ENCODE data around the gene SKOR1. TPM values are rescaled to one million over a fixed set of nuclear protein-coding genes. Genes with fewer than 3 reads are reported as not detected.

Gene SKOR1
- total RNA-seq, 1 experiment from 2014 or later, result 0.22 TPM

- TF ChIP-seq PREB (CRISPR knock-in tag; IDR thresholded peaks at IDR 0.05; ENCODE audit: borderline replicate concordance) (no peak), NFYB (CRISPR knock-in tag; conservative IDR thresholded peaks at IDR 0.05; ENCODE audit: low read depth) (no peak), ZNF423 (CRISPR knock-in tag; IDR thresholded peaks at IDR 0.05) (no peak)
- TF ChIP-seq, protein P1, sequence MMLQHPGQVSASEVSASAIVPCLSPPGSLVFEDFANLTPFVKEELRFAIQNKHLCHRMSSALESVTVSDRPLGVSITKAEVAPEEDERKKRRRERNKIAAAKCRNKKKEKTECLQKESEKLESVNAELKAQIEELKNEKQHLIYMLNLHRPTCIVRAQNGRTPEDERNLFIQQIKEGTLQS (CRISPR knock-in tag; conservative IDR thresholded peaks at IDR 0.05), result no peak
Observed at GRCh38 chr15:67796196-67797127, 28.8 kb upstream of the SKOR1 start (continued).

GRCh38 chr15:67799801-67800205, 25.5 kb upstream of the SKOR1 start:
- peaks cover 13% of the 10 kb centered on the region for H3K9me3 Mint-ChIP-seq
- no peak for ATAC-seq
- no peak overlapping the region for H3K4me3 Mint-ChIP-seq
- ChIA-PET CTCF (no interaction called here), POLR2A (no interaction called here)
- H3K27ac Mint-ChIP-seq, result no peak overlapping the region
- DNase-seq (ENCODE audit: low spot score), result no peak
- peaks cover 34% of the 10 kb centered on the region for H3K4me1 Mint-ChIP-seq
- peaks cover 14% of the 10 kb centered on the region; the same call in 1 of the 2 replicates for H3K36me3 Mint-ChIP-seq
- H3K27me3 Mint-ChIP-seq (ENCODE audit: low read depth), result no peaks in the 10 kb centered on the region; the same call in 1 of the 2 replicates
- TF ChIP-seq, protein P2, sequence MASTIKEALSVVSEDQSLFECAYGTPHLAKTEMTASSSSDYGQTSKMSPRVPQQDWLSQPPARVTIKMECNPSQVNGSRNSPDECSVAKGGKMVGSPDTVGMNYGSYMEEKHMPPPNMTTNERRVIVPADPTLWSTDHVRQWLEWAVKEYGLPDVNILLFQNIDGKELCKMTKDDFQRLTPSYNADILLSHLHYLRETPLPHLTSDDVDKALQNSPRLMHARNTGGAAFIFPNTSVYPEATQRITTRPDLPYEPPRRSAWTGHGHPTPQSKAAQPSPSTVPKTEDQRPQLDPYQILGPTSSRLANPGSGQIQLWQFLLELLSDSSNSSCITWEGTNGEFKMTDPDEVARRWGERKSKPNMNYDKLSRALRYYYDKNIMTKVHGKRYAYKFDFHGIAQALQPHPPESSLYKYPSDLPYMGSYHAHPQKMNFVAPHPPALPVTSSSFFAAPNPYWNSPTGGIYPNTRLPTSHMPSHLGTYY (CRISPR knock-in tag; IDR thresholded peaks at IDR 0.05), result no peak
- no peak for TF ChIP-seq MYBL2 (CRISPR knock-in tag; IDR thresholded peaks at IDR 0.05)
- TF ChIP-seq, protein P3, sequence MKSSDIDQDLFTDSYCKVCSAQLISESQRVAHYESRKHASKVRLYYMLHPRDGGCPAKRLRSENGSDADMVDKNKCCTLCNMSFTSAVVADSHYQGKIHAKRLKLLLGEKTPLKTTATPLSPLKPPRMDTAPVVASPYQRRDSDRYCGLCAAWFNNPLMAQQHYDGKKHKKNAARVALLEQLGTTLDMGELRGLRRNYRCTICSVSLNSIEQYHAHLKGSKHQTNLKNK (CRISPR knock-in tag; IDR thresholded peaks at IDR 0.05), result no peak
- TF ChIP-seq ZBTB43 (CRISPR knock-in tag; IDR thresholded peaks at IDR 0.05), result no peak
- TF ChIP-seq ELF4 (CRISPR knock-in tag; IDR thresholded peaks at IDR 0.05; ENCODE audit: low read depth), result no peak
- TF ChIP-seq ETV6 (CRISPR knock-in tag; IDR thresholded peaks at IDR 0.05), result no peak
- TF ChIP-seq TCF7 (CRISPR knock-in tag; IDR thresholded peaks at IDR 0.05; ENCODE audit: low read depth), result no peak
- TF ChIP-seq MXD4 (CRISPR knock-in tag; IDR thresholded peaks at IDR 0.05; ENCODE audit: borderline replicate concordance), result no peak
- TF ChIP-seq USF1 (CRISPR knock-in tag; IDR thresholded peaks at IDR 0.05), result no peak
- TF ChIP-seq, protein P4, sequence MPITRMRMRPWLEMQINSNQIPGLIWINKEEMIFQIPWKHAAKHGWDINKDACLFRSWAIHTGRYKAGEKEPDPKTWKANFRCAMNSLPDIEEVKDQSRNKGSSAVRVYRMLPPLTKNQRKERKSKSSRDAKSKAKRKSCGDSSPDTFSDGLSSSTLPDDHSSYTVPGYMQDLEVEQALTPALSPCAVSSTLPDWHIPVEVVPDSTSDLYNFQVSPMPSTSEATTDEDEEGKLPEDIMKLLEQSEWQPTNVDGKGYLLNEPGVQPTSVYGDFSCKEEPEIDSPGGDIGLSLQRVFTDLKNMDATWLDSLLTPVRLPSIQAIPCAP (CRISPR knock-in tag; IDR thresholded peaks at IDR 0.05), result no peak
- TF ChIP-seq, protein P5, sequence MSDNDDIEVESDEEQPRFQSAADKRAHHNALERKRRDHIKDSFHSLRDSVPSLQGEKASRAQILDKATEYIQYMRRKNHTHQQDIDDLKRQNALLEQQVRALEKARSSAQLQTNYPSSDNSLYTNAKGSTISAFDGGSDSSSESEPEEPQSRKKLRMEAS (CRISPR knock-in tag; IDR thresholded peaks at IDR 0.05), result no peak
- TF ChIP-seq, protein P6, sequence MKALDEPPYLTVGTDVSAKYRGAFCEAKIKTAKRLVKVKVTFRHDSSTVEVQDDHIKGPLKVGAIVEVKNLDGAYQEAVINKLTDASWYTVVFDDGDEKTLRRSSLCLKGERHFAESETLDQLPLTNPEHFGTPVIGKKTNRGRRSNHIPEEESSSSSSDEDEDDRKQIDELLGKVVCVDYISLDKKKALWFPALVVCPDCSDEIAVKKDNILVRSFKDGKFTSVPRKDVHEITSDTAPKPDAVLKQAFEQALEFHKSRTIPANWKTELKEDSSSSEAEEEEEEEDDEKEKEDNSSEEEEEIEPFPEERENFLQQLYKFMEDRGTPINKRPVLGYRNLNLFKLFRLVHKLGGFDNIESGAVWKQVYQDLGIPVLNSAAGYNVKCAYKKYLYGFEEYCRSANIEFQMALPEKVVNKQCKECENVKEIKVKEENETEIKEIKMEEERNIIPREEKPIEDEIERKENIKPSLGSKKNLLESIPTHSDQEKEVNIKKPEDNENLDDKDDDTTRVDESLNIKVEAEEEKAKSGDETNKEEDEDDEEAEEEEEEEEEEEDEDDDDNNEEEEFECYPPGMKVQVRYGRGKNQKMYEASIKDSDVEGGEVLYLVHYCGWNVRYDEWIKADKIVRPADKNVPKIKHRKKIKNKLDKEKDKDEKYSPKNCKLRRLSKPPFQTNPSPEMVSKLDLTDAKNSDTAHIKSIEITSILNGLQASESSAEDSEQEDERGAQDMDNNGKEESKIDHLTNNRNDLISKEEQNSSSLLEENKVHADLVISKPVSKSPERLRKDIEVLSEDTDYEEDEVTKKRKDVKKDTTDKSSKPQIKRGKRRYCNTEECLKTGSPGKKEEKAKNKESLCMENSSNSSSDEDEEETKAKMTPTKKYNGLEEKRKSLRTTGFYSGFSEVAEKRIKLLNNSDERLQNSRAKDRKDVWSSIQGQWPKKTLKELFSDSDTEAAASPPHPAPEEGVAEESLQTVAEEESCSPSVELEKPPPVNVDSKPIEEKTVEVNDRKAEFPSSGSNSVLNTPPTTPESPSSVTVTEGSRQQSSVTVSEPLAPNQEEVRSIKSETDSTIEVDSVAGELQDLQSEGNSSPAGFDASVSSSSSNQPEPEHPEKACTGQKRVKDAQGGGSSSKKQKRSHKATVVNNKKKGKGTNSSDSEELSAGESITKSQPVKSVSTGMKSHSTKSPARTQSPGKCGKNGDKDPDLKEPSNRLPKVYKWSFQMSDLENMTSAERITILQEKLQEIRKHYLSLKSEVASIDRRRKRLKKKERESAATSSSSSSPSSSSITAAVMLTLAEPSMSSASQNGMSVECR (CRISPR knock-in tag; IDR thresholded peaks at IDR 0.05; ENCODE audit: borderline replicate concordance), result no peak
- no peak for TF ChIP-seq CTCF (IDR thresholded peaks at IDR 0.05)
- TF ChIP-seq RORB (CRISPR knock-in tag; IDR thresholded peaks at IDR 0.05), result no peak
- no peak for TF ChIP-seq HMGA2 (CRISPR knock-in tag; IDR thresholded peaks at IDR 0.05)

Data from WTC11 (cell line).